ENCODE results near the gene BPGM.
A peak's percentile ranks its signal among the peaks of the same experiment; 100 is the strongest.
"Not testable (repeated sequence)": the region's sequence is repeated elsewhere in the genome, so short reads cannot be mapped to it uniquely, and the experiment has no call there.

Gene BPGM

DNA sequence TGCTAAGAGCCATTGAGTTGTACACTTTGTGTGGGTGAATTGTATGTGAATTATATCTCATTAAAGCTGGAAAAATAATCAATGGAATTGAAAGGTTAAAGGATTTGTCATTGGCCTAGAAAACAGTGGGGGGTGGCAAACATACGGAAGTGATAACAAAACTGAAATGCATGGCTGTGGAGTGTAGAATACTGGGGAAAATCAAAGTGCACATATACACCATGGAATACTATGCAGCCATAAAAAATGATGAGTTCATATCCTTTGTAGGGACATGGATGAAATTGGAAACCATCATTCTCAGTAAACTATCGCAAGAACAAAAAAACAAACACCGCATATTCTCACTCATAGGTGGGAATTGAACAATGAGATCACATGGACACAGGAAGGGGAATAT lies 18.4 kb downstream of the BPGM start:
- not testable (repeated sequence) for DNase-seq (ENCODE audit: low read depth)

DNA sequence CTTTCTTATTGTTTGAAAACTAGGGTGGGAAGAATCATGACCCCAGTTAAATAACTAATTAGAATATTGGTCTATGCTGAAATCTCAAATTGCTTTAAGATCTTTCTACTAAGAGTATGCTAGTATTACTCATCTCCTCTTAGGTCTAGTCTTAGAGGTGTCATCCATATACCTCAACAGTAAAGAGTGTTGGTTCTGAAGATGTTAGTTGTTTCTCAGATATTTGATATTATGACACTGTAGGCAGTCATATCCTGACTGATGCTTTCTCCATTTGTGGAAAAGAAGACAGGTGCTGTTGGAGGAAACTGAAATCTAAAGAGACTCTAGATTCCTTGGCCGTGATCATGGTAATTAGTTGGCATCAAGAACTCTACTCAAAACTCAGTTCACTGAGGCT lies 21.2 kb downstream of the BPGM start:
- no peak for DNase-seq (ENCODE audit: low read depth)

DNA sequence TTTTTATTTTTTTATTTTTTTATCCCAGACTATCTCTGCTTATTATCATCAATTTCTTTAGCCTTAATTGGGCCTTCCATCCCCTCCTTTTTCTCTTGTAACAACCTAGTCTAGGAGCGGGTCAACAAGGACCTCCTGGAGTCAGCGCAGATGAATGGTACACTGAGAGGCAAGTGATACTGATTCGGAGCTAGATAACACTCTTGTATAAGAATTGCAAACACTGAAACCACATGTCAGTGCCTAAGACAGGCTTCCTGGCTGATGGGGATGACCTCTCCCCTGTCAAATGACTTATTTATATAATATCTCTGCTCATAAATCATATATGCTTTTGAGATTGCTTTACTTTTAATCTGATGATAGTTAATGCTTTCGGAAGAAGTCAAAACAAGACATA lies 22.7 kb downstream of the BPGM start:
- DNase-seq (ENCODE audit: low read depth) = no peak

DNA sequence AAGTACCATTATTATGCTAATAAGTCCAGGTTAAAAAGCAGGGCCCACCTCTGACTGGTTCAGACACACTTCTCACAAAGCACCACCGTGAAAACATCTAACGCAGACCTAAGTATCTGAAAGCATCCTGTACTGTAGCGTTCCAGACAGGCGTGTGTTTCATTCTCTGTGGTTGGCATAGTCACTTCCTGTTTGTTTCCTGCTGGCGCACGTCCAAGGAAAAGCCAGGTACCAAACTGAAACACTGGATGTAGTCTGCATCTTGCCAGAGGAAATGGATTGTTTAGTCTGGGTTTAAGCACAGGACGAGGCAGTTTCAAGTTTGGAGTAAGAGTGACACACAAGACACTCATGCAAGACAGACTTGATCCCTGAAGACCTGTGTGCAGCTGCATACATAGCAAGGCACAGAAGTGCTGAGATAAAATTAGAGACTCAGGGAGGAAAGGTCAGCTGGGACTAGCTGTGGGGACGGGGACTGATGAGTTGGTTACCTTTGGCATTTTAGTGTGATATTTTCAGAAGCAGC lies 23.3 kb downstream of the BPGM start:
- peak; percentile 56 for DNase-seq (ENCODE audit: low read depth)

DNA sequence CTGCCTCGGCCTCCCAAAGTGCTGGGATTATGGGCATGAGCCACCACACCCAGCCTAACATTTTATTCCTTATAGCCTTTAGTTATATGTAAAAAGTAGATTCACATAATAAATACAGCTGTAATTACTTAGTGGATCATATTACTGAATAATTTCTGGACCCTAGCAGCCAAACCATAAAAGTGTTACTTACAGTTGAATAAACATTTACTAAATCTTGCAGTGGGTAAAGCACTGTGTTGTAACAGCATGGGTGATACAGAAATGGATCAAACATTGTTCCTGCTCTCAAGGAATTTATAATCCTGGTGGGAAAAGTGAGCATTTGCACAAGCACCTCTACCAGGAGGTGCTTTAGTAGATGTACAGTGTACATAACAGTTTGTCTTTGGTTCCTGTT lies 25.0 kb downstream of the BPGM start:
- DNase-seq (ENCODE audit: low read depth) = no peak

DNA sequence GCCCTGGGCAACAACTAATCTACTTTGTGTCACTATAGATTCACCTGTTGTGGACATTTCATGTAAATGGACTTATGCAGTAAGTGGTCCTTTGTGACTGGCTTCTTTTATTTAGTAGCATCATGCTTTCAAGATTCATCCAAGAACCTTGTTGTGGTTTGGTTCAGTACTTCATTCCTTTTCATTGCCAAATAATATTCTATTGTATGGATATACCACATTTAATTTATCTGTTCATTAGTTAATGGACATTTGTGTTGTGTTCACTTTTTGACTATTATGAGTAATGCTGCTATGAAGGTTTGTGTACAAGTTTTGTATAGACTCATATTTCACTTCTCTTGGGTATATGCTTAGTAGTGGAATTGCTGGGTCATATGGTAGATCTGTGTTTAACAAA lies 27.8 kb downstream of the BPGM start:
- no peak for DNase-seq (ENCODE audit: low read depth)

DNA sequence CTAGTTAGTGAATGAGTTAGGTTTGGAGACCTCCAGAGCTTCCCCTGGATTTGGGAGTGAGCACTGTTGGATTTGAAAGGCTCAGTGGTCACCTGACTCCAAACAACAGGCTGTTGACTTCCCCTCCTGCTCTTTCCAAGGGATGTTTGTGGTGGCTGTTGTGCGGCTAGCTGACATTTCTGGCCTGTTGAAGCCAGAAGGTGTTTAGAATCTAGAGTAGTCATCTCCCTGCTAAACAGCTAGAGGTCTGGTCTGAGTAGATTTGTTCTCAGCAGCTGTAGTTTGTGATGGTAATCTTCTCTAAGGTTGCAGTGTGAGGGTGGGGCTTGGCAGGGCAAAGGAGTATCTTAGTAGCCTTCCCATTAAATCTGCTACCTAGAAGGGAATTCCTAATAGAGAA lies 30.1 kb downstream of the BPGM start:
- DNase-seq (ENCODE audit: low read depth) = no peak

DNA sequence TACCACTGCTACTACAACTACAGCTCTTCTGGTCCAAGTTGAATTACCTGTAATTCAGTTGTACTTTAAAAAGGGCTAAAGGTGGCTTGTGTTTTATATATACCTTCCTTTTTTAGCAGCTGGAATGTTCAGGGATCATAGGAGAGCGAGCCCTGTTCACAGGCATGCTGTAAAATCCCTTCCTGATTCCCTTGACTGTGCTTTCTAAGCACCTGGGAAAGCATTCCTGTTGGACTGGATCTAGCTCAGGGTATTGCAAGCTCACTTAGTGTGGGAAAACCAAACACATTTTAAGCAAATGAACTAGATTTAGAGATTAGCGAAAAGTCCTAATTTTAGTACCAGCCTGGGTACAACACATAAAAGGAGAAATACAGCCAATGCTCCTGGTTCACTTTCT lies 31.5 kb downstream of the BPGM start:
- DNase-seq (ENCODE audit: low read depth) = no peak

DNA sequence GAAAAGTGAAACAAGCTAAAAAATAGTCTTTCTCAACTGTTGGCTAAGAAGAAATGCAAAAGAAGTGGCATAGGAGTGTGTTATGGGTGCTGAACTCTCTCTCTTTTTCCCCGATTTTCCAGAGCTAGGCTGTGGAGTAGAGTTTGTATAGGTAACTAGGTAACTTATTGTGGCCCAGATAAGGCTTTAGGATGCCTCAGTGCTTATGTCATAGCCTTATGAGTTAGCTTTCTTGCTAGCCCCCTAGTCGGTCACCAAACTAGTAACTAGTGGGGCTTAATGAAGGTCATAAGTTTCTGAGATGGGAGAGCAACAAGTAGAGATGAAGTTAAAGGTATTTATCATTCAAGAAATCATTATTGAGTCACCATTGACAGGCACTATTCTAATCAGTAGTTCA lies 32.4 kb downstream of the BPGM start:
- DNase-seq (ENCODE audit: low read depth) = no peak

DNA sequence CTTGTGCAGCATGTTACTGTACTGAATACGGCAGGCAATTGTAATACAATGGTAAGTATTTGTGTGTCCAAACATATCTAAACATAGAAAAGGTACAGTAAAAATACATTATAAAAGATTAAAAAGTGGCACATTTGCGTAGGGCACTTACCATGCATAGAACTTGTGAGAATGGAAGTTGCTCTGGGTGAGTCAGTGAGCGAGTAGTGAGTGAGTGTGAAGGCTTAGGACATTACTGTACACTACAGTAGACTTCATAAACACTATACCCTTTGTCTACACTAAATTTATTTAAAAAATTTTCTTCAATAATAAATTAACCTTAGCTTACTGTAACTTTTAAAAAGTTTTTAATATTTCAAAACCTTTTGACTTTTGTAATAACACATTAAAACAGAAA lies 37.5 kb downstream of the BPGM start:
- no peak for DNase-seq (ENCODE audit: low read depth)

DNA sequence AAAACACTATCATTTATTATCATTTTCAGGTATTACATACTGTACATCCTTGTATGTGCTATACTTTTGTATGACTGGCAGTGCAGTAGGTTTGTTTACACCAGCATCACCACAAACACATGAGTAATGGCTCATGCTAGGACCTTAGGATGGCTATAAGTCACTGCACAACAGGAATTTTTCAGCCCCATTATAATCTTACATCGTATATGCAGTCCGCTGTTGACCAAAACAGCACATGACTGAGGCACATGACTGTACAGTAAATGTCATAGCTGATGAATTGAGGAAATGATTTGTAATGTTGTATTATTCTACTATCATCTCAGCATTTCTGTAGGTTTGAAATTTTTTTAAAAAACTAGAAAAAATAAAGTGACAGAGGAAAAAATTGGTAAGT lies 38.6 kb downstream of the BPGM start:
- DNase-seq (ENCODE audit: low read depth) = no peak

DNA sequence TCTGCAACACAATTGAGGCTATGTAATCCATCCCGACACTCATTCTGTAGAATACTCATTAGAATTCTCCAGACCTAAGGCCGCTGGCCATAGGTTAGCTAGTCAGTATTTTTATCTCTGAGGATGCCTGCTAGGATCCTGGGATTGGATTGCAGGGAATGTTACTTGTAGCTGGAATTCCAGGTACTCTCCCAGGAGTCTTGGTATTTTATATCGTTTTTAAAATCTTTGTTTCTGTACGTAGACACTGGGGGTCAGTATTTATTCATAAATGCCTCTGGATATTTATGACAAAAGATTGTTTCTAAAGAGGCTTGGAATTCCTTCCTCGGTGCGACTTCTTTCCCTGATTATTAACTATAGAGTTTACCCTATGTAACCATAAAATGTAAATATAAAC lies 40.1 kb downstream of the BPGM start:
- no peak for DNase-seq (ENCODE audit: low read depth)

DNA sequence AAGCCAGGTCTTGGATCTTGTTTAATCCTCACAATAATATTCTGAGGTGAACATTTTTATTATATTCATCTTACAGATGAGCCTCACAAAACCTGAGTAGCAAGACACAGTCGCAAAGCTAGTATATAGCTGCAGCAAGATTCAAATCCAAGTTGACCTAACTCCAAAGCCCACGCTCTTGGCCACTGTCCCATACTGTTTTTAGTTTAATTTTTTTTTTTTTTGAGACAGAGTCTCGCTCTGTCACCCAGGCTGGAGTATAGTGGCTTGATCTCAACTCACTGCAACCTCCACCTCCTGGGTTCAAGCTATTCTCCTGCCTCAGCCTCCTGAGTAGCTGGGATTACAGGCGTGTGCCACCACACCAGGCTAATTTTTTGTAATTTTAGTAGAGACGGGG lies 42.9 kb downstream of the BPGM start:
- not testable (repeated sequence) for DNase-seq (ENCODE audit: low read depth)

DNA sequence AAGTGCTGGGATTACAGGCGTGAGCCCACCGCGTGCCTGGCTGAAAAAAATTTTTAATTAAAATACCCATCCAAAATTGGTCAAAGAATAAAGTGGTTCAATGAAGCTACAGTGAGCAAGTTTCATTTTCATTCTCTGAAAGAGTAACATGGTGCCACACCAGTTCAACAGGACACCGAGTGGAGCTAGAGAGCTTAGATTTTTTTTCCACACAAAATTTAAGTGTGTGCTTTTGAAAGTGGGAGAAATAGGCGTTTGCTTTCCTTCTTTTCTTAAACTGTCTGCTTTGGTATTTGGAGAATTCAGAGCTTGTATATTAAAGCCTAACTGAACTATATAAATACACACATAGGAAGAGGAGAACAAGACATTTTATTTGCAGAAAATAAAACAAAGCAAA lies 43.4 kb downstream of the BPGM start:
- DNase-seq (ENCODE audit: low read depth) = no peak

DNA sequence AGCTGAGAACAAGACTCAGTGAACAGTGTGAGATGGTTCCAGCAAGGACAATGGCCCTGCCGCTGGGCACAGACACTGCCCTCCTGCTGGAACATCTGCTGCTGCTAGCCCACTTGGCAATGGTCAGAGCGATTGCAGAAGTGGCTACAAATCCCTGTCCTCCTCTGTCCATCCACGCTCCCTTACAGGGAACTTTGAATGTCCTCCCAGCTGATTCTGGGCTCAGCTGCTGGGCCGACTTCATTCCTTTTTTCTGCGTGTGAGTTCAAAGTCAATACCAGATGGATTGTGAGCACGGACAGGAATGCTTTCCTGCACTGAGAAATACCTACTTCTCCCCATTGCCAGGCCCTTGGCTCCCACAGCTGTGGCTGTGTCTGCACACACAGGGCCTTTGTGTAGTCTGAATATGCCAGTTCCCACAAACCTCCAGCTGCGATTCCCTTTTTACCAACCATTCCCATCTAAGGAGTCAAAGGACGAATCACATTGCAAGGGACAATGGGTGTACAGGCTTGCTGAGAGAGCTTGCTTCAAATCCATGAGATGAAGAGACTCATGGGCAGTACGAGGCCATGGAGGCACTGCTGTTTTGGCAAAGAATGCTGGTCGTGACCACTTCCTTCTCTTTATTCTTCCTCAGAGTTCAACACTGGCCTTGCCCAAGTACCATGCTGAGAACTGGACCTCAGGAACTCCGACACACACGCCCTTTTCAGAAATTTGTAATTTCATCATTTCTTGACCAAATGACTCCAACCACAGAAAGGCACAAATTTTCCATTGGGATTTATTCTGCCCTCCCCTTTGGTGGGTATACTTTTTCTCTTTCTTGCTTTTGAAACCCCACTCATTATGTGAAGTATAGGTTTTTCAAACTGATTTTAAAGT lies 44.2 kb downstream of the BPGM start:
- no peak for DNase-seq (ENCODE audit: low read depth)

DNA sequence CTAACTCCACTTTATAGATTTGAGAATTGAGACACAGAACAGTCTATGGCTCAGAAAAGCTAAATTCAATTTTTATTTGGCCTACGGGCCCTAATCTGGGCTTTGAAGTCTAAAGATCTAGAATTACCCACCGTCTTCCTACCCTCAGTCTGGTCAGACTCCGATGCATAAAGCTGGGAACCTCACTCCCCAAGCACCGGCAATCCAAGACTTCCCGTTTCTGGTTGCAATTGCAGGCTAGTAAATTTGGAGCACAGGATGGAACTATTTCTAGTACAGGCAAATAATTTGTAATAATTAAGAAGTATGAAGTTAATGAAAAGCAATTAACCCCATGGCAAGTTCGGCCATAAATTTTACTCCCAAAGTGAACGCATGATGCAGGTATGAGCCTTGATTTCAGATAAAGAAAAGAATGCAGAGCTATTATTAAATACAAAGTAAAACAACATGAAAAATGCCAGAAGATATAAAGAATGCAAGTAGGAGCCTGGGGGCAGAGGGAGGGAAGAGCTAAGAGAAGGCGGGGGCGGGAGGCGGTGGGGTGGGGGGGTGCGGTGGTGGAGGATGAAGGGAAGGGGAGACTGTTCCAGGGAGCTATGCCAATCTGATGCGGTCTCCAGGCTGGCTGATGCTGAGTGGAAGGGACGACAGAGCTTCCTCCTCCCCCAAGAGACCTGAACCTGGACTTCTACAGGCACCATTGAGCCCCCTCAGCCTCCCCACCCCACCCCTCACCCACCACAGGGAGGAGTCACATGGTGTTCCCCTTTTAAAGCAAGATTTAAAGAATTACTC lies 45.1 kb downstream of the BPGM start:
- no peak for DNase-seq (ENCODE audit: low read depth)

DNA sequence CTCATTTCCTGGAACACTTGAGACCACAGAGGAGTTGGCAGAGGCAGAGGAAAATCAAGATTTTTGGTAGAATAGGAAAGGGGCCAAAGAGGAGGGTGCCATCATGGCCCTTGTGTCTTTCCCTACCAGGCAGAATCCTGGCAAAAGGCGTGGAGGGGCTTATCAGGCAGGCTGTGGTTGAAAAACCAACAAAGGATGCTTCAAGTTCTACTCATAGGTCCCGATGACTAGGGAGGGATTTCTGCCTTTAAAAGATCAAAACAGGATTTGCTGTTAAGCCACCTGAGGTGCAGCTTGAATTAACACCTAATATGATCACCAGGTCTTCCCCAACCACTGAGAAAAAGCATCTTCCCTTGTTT lies 45.7 kb downstream of the BPGM start:
- no peak for DNase-seq (ENCODE audit: low read depth)

DNA sequence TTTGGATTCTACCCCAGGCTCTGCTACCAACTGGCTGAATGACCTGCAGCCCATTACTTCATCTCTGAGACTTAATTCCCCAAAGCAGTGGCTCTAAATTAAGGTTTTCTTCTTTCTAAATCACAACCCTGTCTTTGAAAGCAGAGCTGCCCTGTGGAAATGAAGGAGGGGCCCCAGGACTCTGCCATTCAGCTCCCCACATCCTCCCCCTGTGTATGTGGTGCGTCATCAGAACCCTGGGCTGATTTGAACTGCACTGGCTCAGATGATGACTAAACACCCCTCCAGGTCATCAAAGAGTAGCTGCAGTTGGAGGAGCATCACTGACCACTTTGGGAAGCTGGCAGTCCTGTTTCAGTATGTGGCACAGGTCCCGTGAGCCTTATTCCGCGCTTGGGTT lies 46.6 kb downstream of the BPGM start:
- no peak for DNase-seq (ENCODE audit: low read depth)

DNA sequence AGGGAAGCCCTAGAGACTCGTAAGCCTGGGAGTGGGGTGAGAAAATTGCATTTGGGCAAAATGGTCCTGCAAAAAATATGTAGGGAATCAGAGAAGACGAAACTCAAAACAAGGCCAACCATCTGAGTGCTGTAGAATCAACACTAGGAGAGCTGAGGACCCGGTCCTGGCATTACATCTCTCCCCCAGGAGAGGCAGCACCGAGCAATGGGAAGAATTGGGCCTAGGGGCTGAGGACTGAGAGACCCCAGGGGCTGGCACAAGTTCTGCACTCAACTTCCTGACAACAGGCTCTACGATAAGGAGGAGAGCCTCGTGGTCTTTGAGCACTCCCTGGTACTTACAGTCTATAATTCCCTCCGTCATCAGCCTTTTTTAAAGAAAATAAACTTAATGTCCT lies 47.6 kb downstream of the BPGM start:
- DNase-seq (ENCODE audit: low read depth) = no peak

DNA sequence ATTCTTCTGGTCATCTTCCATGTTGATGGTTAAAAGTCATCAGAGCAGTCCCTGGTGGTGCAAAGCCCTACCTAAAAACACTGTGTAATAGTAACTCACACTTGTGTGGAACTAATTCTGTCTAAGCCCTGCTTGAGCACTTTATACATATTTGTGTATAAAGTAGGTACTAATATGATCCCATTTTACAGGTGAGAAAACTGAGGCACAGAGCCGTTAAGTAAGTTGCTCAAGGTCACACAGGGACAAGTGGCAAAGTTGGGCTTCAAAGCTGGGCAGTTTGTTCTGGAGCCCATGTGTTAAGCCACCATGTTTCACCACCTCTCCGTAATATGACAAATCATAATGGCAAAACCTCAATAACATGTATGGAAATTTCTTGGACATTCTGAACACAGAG lies 48.1 kb downstream of the BPGM start:
- DNase-seq (ENCODE audit: low read depth) = no peak

DNA sequence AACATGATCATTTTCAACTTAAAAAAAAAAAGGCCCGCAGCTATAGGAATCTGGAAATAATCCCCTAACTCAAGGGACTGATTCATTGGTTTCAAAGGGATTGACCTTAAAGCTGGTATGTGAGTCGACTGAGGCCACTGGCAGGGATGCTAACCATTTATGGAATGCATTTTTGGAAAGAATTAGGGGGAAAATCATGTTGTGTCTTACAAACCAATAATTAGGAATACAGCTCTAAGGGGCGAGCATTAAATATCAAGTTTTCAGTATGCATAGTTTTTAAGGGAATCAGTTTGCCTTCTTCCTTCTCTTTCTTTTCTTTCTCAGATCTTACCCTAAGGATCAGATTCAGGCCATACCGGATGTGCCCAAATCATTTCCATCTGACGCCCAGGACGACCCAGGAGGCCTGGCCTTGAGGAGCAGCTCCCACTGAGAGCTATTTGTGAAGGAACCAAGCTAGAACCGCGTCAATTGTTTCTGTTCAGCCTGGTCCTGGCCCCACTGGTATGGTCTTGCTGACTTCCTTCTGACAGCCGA lies 48.7 kb downstream of the BPGM start:
- DNase-seq (ENCODE audit: low read depth) = no peak

DNA sequence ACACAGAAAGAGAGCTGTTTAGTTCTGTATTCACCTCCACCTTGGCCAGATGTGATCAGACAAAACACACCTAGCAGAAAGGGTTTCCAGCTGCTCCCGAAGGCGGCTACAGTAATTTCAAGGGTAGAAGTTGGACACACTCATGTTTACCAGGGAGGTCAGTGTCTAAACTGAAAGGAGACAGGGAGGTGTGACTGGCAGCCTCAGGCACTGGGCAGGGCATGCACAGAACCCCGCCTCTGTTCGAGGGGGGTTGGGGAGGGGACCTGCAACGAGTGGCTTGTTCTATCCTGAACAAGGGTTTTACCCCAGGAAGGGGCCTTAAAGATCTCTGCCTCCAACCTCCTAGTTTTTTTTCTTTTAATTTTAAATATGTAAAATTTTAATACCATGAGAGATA lies 49.6 kb downstream of the BPGM start:
- no peak for DNase-seq (ENCODE audit: low read depth)

All from stimulated activated CD8-positive, alpha-beta memory T cell treated with anti-CD3 and anti-CD28 coated beads, Interleukin-12 subunit alpha, Interleukin-12 subunit beta, amount 100 ng/mL, for 4 hours (primary cell).